K562 (cell line): ENCODE results near the gene LBH.

Source experiments
- ARID2 ChIP-seq: fragments of 450-650 bp; IDR thresholded peaks from 2 replicates; pipeline ENCODE4 v1.6.1; 2017; ENCODE audit warnings: antibody characterized with exemption, mild to moderate bottlenecking
- BACH1 ChIP-seq: fragments of 200-800 bp; sonication (Bioruptor generic); IDR thresholded peaks from 2 replicates; pipeline ENCODE4 v1.6.1; 2016; ENCODE audit warnings: missing genetic modification characterization, missing compliant biosample characterization
- BHLHE40 ChIP-seq: IDR thresholded peaks from 2 replicates; pipeline ENCODE4 v1.6.1; 2011; ENCODE audit warnings: low read length, improper control_type of control experiment
- E2F6 ChIP-seq, 2 experiments: IDR thresholded peaks; 2 replicates each; pipeline ENCODE4 v1.6.1; 2011; ENCODE audit warnings: borderline replicate concordance in 1 of 2, control low read depth in 1 of 2, low read depth in 1 of 2, low read length in 1 of 2, mild to moderate bottlenecking in 1 of 2, mixed read lengths in 1 of 2, moderate library complexity in 1 of 2; ENCODE audit not compliant: insufficient read depth in 1 of 2, insufficient read length in 1 of 2, poor library complexity in 1 of 2, severe bottlenecking in 1 of 2; ENCODE audit errors: extremely low read depth in 1 of 2
- JUND ChIP-seq, 2 experiments: IDR thresholded peaks; 2 replicates in 1 of 2; 3 replicates in 1 of 2; pipeline ENCODE4 v1.6.1; 2011; ENCODE audit warnings: borderline replicate concordance in 2 of 2, low read depth in 2 of 2, low read length in 2 of 2, improper control_type of control experiment in 1 of 2, missing biosample characterization in 1 of 2, missing genetic modification characterization in 1 of 2, missing genetic modification reagents in 1 of 2
- NFIC ChIP-seq: fragments of 450-650 bp; IDR thresholded peaks from 2 replicates; pipeline ENCODE4 v1.6.1; 2017; ENCODE audit warnings: mild to moderate bottlenecking, inconsistent platforms
- POLR2A ChIP-seq: fragments of 450-650 bp; conservative IDR thresholded peaks from 2 replicates; pipeline ENCODE4 v1.6.1; 2016
- STAG1 ChIP-seq: sonication (generic); formaldehyde crosslinking; IDR thresholded peaks from 2 replicates; pipeline ENCODE4 v1.5.0; 2020; ENCODE audit warnings: missing genetic modification reagents, borderline replicate concordance
- YY1 ChIP-seq, 3 experiments: IDR thresholded peaks; 2 replicates each; pipeline ENCODE4 v1.6.1; 2011; ENCODE audit warnings: low read length in 2 of 3, mild to moderate bottlenecking in 2 of 3, moderate library complexity in 2 of 3, borderline replicate concordance in 1 of 3, control low read depth in 1 of 3, low read depth in 1 of 3; ENCODE audit not compliant: insufficient read depth in 3 of 3, insufficient replicate concordance in 2 of 3, control insufficient read depth in 1 of 3, insufficient read length in 1 of 3; ENCODE audit errors: extremely low read depth in 1 of 3
- TF ChIP-seq, protein P1 (sequence below): sonication (generic); formaldehyde crosslinking; IDR thresholded peaks from 2 replicates; pipeline ENCODE4 v1.8.0; 2022; ENCODE audit warnings: mild to moderate bottlenecking, missing genetic modification reagents, borderline replicate concordance

- TF ChIP-seq POLR2A (no peak), ARID2 (no peak), YY1 (IDR thresholded peaks at IDR 0.05; ENCODE audit: borderline replicate concordance in 1 of 3, control insufficient read depth in 1 of 3, extremely low read depth in 1 of 3, insufficient read depth in 3 of 3, insufficient read length in 1 of 3, insufficient replicate concordance in 2 of 3, low read depth in 1 of 3, low read length in 2 of 3) (no peak), BACH1 (tag) (no peak), E2F6 (IDR thresholded peaks at IDR 0.05; ENCODE audit: borderline replicate concordance in 1 of 2, extremely low read depth in 1 of 2, insufficient read depth in 1 of 2, insufficient read length in 1 of 2, low read depth in 1 of 2, low read length in 1 of 2, poor library complexity in 1 of 2, severe bottlenecking in 1 of 2) (no peak), JUND (IDR thresholded peaks at IDR 0.05; ENCODE audit: borderline replicate concordance, low read depth, low read length) (no peak), JUND (tag; IDR thresholded peaks at IDR 0.05; ENCODE audit: borderline replicate concordance, low read depth, low read length) (no peak), NFIC (no peak), BHLHE40 (no peak), STAG1 (CRISPR knock-in tag) (no peak)
- TF ChIP-seq, protein P1, sequence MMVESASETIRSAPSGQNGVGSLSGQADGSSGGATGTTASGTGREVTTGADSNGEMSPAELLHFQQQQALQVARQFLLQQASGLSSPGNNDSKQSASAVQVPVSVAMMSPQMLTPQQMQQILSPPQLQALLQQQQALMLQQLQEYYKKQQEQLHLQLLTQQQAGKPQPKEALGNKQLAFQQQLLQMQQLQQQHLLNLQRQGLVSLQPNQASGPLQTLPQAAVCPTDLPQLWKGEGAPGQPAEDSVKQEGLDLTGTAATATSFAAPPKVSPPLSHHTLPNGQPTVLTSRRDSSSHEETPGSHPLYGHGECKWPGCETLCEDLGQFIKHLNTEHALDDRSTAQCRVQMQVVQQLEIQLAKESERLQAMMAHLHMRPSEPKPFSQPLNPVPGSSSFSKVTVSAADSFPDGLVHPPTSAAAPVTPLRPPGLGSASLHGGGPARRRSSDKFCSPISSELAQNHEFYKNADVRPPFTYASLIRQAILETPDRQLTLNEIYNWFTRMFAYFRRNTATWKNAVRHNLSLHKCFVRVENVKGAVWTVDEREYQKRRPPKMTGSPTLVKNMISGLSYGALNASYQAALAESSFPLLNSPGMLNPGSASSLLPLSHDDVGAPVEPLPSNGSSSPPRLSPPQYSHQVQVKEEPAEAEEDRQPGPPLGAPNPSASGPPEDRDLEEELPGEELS (CRISPR knock-in tag) = no peak
Measured at GRCh38 chr2:30236591-30237238, 5.4 kb downstream of the LBH start.
